Esophagus squamous epithelium (tissue), 4 donors: ENCODE measurements around the gene MC2R.

Experiments
- CTCF ChIP-seq, 6 experiments: fragments of 450-650 bp in 4 of 6; fragments of 200-600 bp in 2 of 6; sonication (generic) in 2 of 6; IDR thresholded peaks; one replicate each; pipeline ENCODE4 v1.5.1; 2016 to 2019; ENCODE audit warnings: antibody characterized with exemption in 6 of 6, mild to moderate bottlenecking in 4 of 6, moderate library complexity in 4 of 6
- POLR2A ChIP-seq, 4 donors: fragments of 450-650 bp; IDR thresholded peaks; one replicate each; pipeline ENCODE4 v1.6.1; 2017; ENCODE audit warnings: antibody characterized with exemption in 4 of 4, mild to moderate bottlenecking in 4 of 4, moderate library complexity in 3 of 4

- TF ChIP-seq CTCF (IDR thresholded peaks at IDR 0.05) = no peak
- no peak for TF ChIP-seq POLR2A (IDR thresholded peaks at IDR 0.05)
These were observed 4.8 kb downstream of the MC2R start for GRCh38 chr18:13910501-13910900.
